ENCODE results near the gene CSF3R. TPM values are rescaled to one million over a fixed set of nuclear protein-coding genes. Genes with fewer than 3 reads are reported as not detected.
"Not testable (repeated sequence)": the region's sequence is repeated elsewhere in the genome, so short reads cannot be mapped to it uniquely, and the experiment has no call there.

The CSF3R gene
- total and polyA plus RNA-seq, 2 donors from 2014 or later: 1.4 to 13.3 TPM

GRCh38 chr1:36512842-36513241 lies 30.1 kb upstream of the CSF3R start:
- TF ChIP-seq CTCF (IDR thresholded peaks at IDR 0.05; ENCODE audit: borderline replicate concordance, extremely low read depth, insufficient read depth): no peak
- Histone ChIP-seq H3K27me3 (ENCODE audit: control insufficient read depth, insufficient read depth, low read length) (no peaks in the 10 kb centered on the region), H3K4me3 (ENCODE audit: low read length in 3 of 3) (no peak overlapping the region), H3K36me3 (ENCODE audit: control insufficient read depth in 2 of 3, insufficient read depth in 3 of 3, low read length in 3 of 3) (no peaks in the 10 kb centered on the region), H3K9ac (ENCODE audit: low read length in 3 of 3) (no peak overlapping the region), H3K27ac (ENCODE audit: low read depth in 2 of 2, low read length in 2 of 2) (no peak overlapping the region), H3K9me3 (ENCODE audit: control insufficient read depth in 2 of 3, insufficient read depth in 1 of 3, low read length in 3 of 3) (no peaks in the 10 kb centered on the region), H3K4me1 (ENCODE audit: control insufficient read depth in 2 of 3, insufficient read depth in 2 of 3, low read depth in 1 of 3, low read length in 3 of 3) (no peaks in the 10 kb centered on the region)
- intact Hi-C loops (cut with DNase I): no loop called here
- DNase-seq: no peak
- FAIRE-seq: no peak

GRCh38 chr1:36511804-36512798 lies 29.4 kb upstream of the CSF3R start:
- FAIRE-seq: no peak
- no peak for TF ChIP-seq CTCF (IDR thresholded peaks at IDR 0.05; ENCODE audit: borderline replicate concordance, extremely low read depth, insufficient read depth)
- intact Hi-C loops (cut with DNase I): no loop called here
- H3K36me3 ChIP-seq (ENCODE audit: control insufficient read depth in 2 of 3, insufficient read depth in 3 of 3, low read length in 3 of 3): no peaks in the 10 kb centered on the region
- no peaks in the 10 kb centered on the region for H3K27me3 ChIP-seq (ENCODE audit: control insufficient read depth, insufficient read depth, low read length)
- H3K27ac ChIP-seq (ENCODE audit: low read depth in 2 of 2, low read length in 2 of 2): no peak overlapping the region
- no peaks in the 10 kb centered on the region for H3K9me3 ChIP-seq (ENCODE audit: control insufficient read depth in 2 of 3, insufficient read depth in 1 of 3, low read length in 3 of 3)
- no peak overlapping the region for H3K9ac ChIP-seq (ENCODE audit: low read length in 3 of 3)
- DNase-seq: no peak
- H3K4me1 ChIP-seq (ENCODE audit: control insufficient read depth in 2 of 3, insufficient read depth in 2 of 3, low read depth in 1 of 3, low read length in 3 of 3): no peaks in the 10 kb centered on the region
- H3K4me3 ChIP-seq (ENCODE audit: low read length in 3 of 3): no peak overlapping the region

GRCh38 chr1:36511220-36511619 lies 28.5 kb upstream of the CSF3R start:
- H3K27ac ChIP-seq (ENCODE audit: low read depth in 2 of 2, low read length in 2 of 2); H3K27me3 ChIP-seq (ENCODE audit: control insufficient read depth, insufficient read depth, low read length); FAIRE-seq; H3K4me3 ChIP-seq (ENCODE audit: low read length in 3 of 3); H3K9ac ChIP-seq (ENCODE audit: low read length in 3 of 3); H3K9me3 ChIP-seq (ENCODE audit: control insufficient read depth in 2 of 3, insufficient read depth in 1 of 3, low read length in 3 of 3); intact Hi-C loops (cut with DNase I); H3K36me3 ChIP-seq (ENCODE audit: control insufficient read depth in 2 of 3, insufficient read depth in 3 of 3, low read length in 3 of 3); H3K4me1 ChIP-seq (ENCODE audit: control insufficient read depth in 2 of 3, insufficient read depth in 2 of 3, low read depth in 1 of 3, low read length in 3 of 3); DNase-seq: not testable (repeated sequence)

GRCh38 chr1:36510418-36510817 lies 27.7 kb upstream of the CSF3R start:
- no peak for FAIRE-seq
- intact Hi-C loops (cut with DNase I): no loop called here
- Histone ChIP-seq H3K36me3 (ENCODE audit: control insufficient read depth in 2 of 3, insufficient read depth in 3 of 3, low read length in 3 of 3) (no peaks in the 10 kb centered on the region), H3K9me3 (ENCODE audit: control insufficient read depth in 2 of 3, insufficient read depth in 1 of 3, low read length in 3 of 3) (no peaks in the 10 kb centered on the region), H3K27me3 (ENCODE audit: control insufficient read depth, insufficient read depth, low read length) (no peaks in the 10 kb centered on the region), H3K4me3 (ENCODE audit: low read length in 3 of 3) (no peak overlapping the region), H3K4me1 (ENCODE audit: control insufficient read depth in 2 of 3, insufficient read depth in 2 of 3, low read depth in 1 of 3, low read length in 3 of 3) (no peaks in the 10 kb centered on the region), H3K27ac (ENCODE audit: low read depth in 2 of 2, low read length in 2 of 2) (no peak overlapping the region), H3K9ac (ENCODE audit: low read length in 3 of 3) (no peak overlapping the region)
- TF ChIP-seq CTCF (IDR thresholded peaks at IDR 0.05; ENCODE audit: borderline replicate concordance, extremely low read depth, insufficient read depth): no peak
- DNase-seq: no peak

Data from kidney (tissue), 14 donors.